ENCODE measurements around the gene RCC1. TPM values are rescaled to one million over a fixed set of nuclear protein-coding genes. Genes with fewer than 3 reads are reported as not detected.
"Not testable (repeated sequence)": the region's sequence is repeated elsewhere in the genome, so short reads cannot be mapped to it uniquely, and the experiment has no call there.

RCC1 gene
- total and polyA plus RNA-seq, 2 donors (not counting 1 experiment from before 2014, with no cell fraction given), result 16.4 to 63.6 TPM

GRCh38 chr1:28582248-28582615 lies 76.4 kb downstream of the RCC1 start:
- Histone ChIP-seq H3K36me3 (ENCODE audit: control insufficient read depth, insufficient read depth, low read length) (peaks cover 13% of the 10 kb centered on the region), H3K27ac (ENCODE audit: insufficient read depth, low read length) (peak overlapping the region; percentile 79), H4K20me1 (ENCODE audit: control insufficient read depth, extremely low read depth, insufficient read depth, low read length) (peaks cover 3% of the 10 kb centered on the region), H3K9me3 (ENCODE audit: control insufficient read depth, insufficient read depth, low read depth, low read length) (no peaks in the 10 kb centered on the region), H3K4me3 (replicated peaks in 1 of 4; ENCODE audit: control extremely low read depth in 1 of 4, insufficient read depth in 1 of 4, low read depth in 3 of 4, low read length in 4 of 4) (peak overlapping the region; percentile 91 to 100 (median 92)), H3K79me2 (ENCODE audit: control insufficient read depth, insufficient read depth, low read length) (peaks cover 31% of the 10 kb centered on the region), H3K9ac (ENCODE audit: insufficient read depth, low read length) (peak overlapping the region; percentile 73), H3K27me3 (ENCODE audit: control insufficient read depth, insufficient read depth, low read length) (no peaks in the 10 kb centered on the region), H2AFZ (ENCODE audit: low read length) (peak overlapping the region; percentile 81), H3K4me1 (ENCODE audit: control insufficient read depth, extremely low read depth, insufficient read depth, low read length) (peaks cover 12% of the 10 kb centered on the region), H3K4me2 (ENCODE audit: extremely low read depth, insufficient read depth, low read length) (peak overlapping the region; percentile 99)
- DNase-seq (ENCODE audit: low read depth in 2 of 2), result peak; percentile 43 to 63
- TF ChIP-seq EZH2 (IDR thresholded peaks at IDR 0.05; ENCODE audit: low read length, missing control alignments) (no peak), CTCF (conservative IDR thresholded peaks at IDR 0.05 in 1 of 2, IDR thresholded peaks at IDR 0.05 in 1 of 2; ENCODE audit: low read depth in 1 of 2, low read length in 2 of 2) (no peak)

DNA sequence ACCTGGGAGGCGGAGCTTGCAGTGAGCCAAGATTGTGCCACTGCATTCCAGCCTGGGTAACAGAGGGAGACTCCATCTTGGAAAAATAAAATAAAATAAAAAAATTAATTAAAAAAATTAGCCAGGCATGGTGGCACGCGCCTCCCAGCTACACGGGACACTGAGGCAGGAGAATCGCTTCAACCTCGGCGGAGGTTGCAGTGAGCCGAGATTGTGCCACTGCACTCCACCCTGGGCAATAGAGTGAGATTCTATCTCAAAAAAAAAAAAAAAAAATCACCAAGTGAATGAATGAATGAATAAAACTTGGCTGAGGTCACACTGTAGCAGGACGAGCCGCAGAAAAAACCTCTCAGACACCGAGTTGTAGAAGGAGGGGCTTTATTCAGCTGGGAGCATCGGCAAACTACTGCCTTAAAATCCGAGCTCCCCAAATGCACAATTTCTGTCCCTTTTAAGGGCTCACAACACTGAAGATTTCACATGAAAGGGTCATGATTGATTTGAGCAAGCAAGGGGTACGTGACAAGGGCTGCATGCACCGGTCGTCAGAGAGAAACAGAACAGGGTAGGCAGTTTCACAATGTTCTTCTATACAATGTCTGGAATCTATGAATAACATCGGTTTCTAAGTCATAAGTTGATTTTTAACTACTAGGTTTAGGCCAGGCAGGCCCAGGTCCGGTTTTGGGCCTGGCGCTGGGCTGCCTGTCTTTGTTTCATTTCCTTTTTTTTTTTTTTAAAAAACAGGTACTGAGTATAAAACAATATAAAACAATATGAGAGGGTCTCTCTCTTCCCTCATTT lies 80.9 kb downstream of the RCC1 start:
- not testable (repeated sequence) for H3K9me3 ChIP-seq (ENCODE audit: control insufficient read depth, insufficient read depth, low read depth, low read length); H3K36me3 ChIP-seq (ENCODE audit: control insufficient read depth, insufficient read depth, low read length); DNase-seq (ENCODE audit: low read depth in 2 of 2); H4K20me1 ChIP-seq (ENCODE audit: control insufficient read depth, extremely low read depth, insufficient read depth, low read length); H2AFZ ChIP-seq (ENCODE audit: low read length); H3K4me2 ChIP-seq (ENCODE audit: extremely low read depth, insufficient read depth, low read length); H3K79me2 ChIP-seq (ENCODE audit: control insufficient read depth, insufficient read depth, low read length); H3K4me3 ChIP-seq (replicated peaks in 1 of 4; ENCODE audit: control extremely low read depth in 1 of 4, insufficient read depth in 1 of 4, low read depth in 3 of 4, low read length in 4 of 4); H3K27me3 ChIP-seq (ENCODE audit: control insufficient read depth, insufficient read depth, low read length); H3K27ac ChIP-seq (ENCODE audit: insufficient read depth, low read length); H3K9ac ChIP-seq (ENCODE audit: insufficient read depth, low read length)
- peaks cover 12% of the 10 kb centered on the region for H3K4me1 ChIP-seq (ENCODE audit: control insufficient read depth, extremely low read depth, insufficient read depth, low read length)

Other genes starting within 250 kb of the RCC1 start
- gene SESN2, start 246.5 kb upstream of the RCC1 start, total RNA-seq, result 40.1 and 55.2 TPM in 2 replicates
- gene SESN2, start 246.5 kb upstream of the RCC1 start, polyA plus RNA-seq, result 8.4 and 12.4 TPM in 2 replicates
- gene MED18, start 177.0 kb upstream of the RCC1 start, total RNA-seq, result 26.1 and 29.3 TPM in 2 replicates
- gene MED18, start 177.0 kb upstream of the RCC1 start, polyA plus RNA-seq, result 14.5 and 16.3 TPM in 2 replicates
- gene PHACTR4, start 136.3 kb upstream of the RCC1 start, total RNA-seq, result 4.4 and 6.9 TPM in 2 replicates
- gene PHACTR4, start 136.3 kb upstream of the RCC1 start, polyA plus RNA-seq, result 5.5 and 8.4 TPM in 2 replicates
- 19.0 and 25.1 TPM in 2 replicates for gene TRNAU1AP, start 47.0 kb downstream of the RCC1 start, total RNA-seq
- 31.7 and 35.7 TPM in 2 replicates for gene TRNAU1AP, start 47.0 kb downstream of the RCC1 start, polyA plus RNA-seq
- gene RAB42, start 86.2 kb downstream of the RCC1 start, total RNA-seq, result 4.1 and 5.8 TPM in 2 replicates
- 2.7 and 3.4 TPM in 2 replicates for gene RAB42, start 86.2 kb downstream of the RCC1 start, polyA plus RNA-seq
- 52.2 and 52.4 TPM in 2 replicates for gene TAF12, start 137.0 kb downstream of the RCC1 start, total RNA-seq
- 49.7 and 66.2 TPM in 2 replicates for gene TAF12, start 137.0 kb downstream of the RCC1 start, polyA plus RNA-seq
- not detected in 2 replicates for gene RNU11, start 142.6 kb downstream of the RCC1 start, total RNA-seq
- gene RNU11, start 142.6 kb downstream of the RCC1 start, polyA plus RNA-seq, result not detected in 2 replicates
- gene GMEB1, start 162.7 kb downstream of the RCC1 start, total RNA-seq, result 5.4 and 6.2 TPM in 2 replicates
- gene GMEB1, start 162.7 kb downstream of the RCC1 start, polyA plus RNA-seq, result 8.9 and 9.4 TPM in 2 replicates
- gene YTHDF2, start 230.9 kb downstream of the RCC1 start, total RNA-seq, result 57.3 and 57.5 TPM in 2 replicates
- gene YTHDF2, start 230.9 kb downstream of the RCC1 start, polyA plus RNA-seq, result 87.9 and 89.0 TPM in 2 replicates

All from fibroblast of lung (primary cell).